PC-9 (cell line): ENCODE data around the gene MYH11. TPM values are rescaled to one million over a fixed set of nuclear protein-coding genes. Genes with fewer than 3 reads are reported as not detected.
A peak's percentile ranks its signal among the peaks of the same experiment; 100 is the strongest.

Experiments
- BruUV-seq: library from RNA; stranded (reverse); fragments of 400-500 nt; replicated peaks from 2 replicates; lab custom pipeline; 2021; lab: Mats Ljungman, UMichigan
- CTCF ChIA-PET: fragments of 300-600 bp; sonication (Branson Sonifier 250); formaldehyde crosslinking; loops from one replicate; lab custom pipeline; 2022; ENCODE audit warnings: antibody characterized with exemption; lab: Charles Lee
- POLR2A ChIA-PET: fragments of 300-600 bp; sonication (Branson Sonifier 250); formaldehyde crosslinking; loops from one replicate; lab custom pipeline; 2022; ENCODE audit warnings: antibody characterized with exemption; ENCODE audit not compliant: unreplicated experiment; lab: Charles Lee
- DNase-seq, 2 experiments: peaks; one replicate each; pipeline versions ENCODE4 v3.0.0 to v3.0.0-alpha.2; 2015 to 2022; ENCODE audit warnings: mixed read lengths in 1 of 2
- H2AFZ ChIP-seq: fragments of 200-600 bp; sonication (generic); 2 replicates; pipeline ENCODE4 v1.8.1; 2017; ENCODE audit warnings: antibody characterized with exemption
- H3F3A ChIP-seq: fragments of 200-600 bp; sonication (generic); 2 replicates; pipeline ENCODE4 v1.8.1; 2017; ENCODE audit warnings: antibody characterized with exemption, mild to moderate bottlenecking, low read depth; ENCODE audit not compliant: insufficient read depth
- H3K27ac ChIP-seq: fragments of 200-600 bp; sonication (generic); 2 replicates; pipeline ENCODE4 v1.6.1; 2016; ENCODE audit warnings: mixed run types
- H3K27me3 ChIP-seq: fragments of 200-600 bp; sonication (generic); 2 replicates; pipeline ENCODE4 v1.6.1; 2016; ENCODE audit warnings: low read depth, mixed run types; ENCODE audit not compliant: insufficient read depth
- H3K36me3 ChIP-seq: fragments of 200-600 bp; sonication (generic); 2 replicates; pipeline ENCODE4 v1.6.1; 2016; ENCODE audit warnings: low read depth, mixed run types
- H3K4me1 ChIP-seq: fragments of 200-600 bp; sonication (generic); replicated peaks from 2 replicates; pipeline ENCODE4 v1.6.1; 2016; ENCODE audit warnings: mixed run types; ENCODE audit not compliant: insufficient read depth
- H3K4me2 ChIP-seq: fragments of 200-600 bp; sonication (generic); 2 replicates; pipeline ENCODE4 v1.6.1; 2017; ENCODE audit warnings: mixed run types
- H3K4me3 ChIP-seq: fragments of 200-600 bp; sonication (generic); 2 replicates; pipeline ENCODE4 v1.6.1; 2016; ENCODE audit warnings: mixed run types
- H3K79me2 ChIP-seq: fragments of 200-600 bp; sonication (generic); 2 replicates; pipeline ENCODE4 v1.6.1; 2017; ENCODE audit warnings: low read depth, mixed run types
- H3K9me2 ChIP-seq: fragments of 200-600 bp; sonication (generic); 2 replicates; pipeline ENCODE4 v1.8.1; 2017; ENCODE audit warnings: mild to moderate bottlenecking; ENCODE audit not compliant: insufficient read depth
- H3K9me3 ChIP-seq: fragments of 200-600 bp; sonication (generic); 2 replicates; pipeline ENCODE4 v1.8.1; 2016; ENCODE audit warnings: low read depth; ENCODE audit not compliant: insufficient read depth
- H4K20me1 ChIP-seq: fragments of 200-600 bp; sonication (generic); 2 replicates; pipeline ENCODE4 v1.8.1; 2017; ENCODE audit not compliant: insufficient read depth
- CTCF ChIP-seq: fragments of 200-600 bp; sonication (generic); conservative IDR thresholded peaks from 2 replicates; pipeline ENCODE4 v1.6.1; 2017; ENCODE audit warnings: mixed run types, antibody characterized with exemption, mild to moderate bottlenecking, moderate library complexity
- EZH2 ChIP-seq: fragments of 200-600 bp; sonication (generic); IDR thresholded peaks from 2 replicates; pipeline ENCODE4 v1.8.0; 2017; ENCODE audit warnings: antibody characterized with exemption, low read depth
- intact Hi-C: fragments of 100-400 bp; cut with micrococcal nuclease; formaldehyde crosslinking; loops from one replicate; pipeline ENCODE4 v1.10.0; 2022; ENCODE audit not compliant: unreplicated experiment
- total RNA-seq: library from RNA; stranded (reverse); gene quantifications from 2 replicates; pipeline ENCODE4 v1.2.3, GENCODE V29; 2021

MYH11 gene
- total RNA-seq, 1 experiment from 2014 or later, result 0.11 TPM

GRCh38 chr16:15861996-15862395 is 5.2 kb upstream of the MYH11 start:
- Histone ChIP-seq H3F3A (peaks cover 18% of the 10 kb centered on the region), H3K4me1 (no peaks in the 10 kb centered on the region), H3K27me3 (no peaks in the 10 kb centered on the region), H3K36me3 (no peaks in the 10 kb centered on the region; the same call in 1 of the 2 replicates), H2AFZ (no peak overlapping the region), H3K27ac (no peak overlapping the region), H3K9me3 (no peaks in the 10 kb centered on the region), H3K4me3 (no peak overlapping the region), H3K79me2 (no peaks in the 10 kb centered on the region), H3K4me2 (no peak overlapping the region), H3K9me2 (no peaks in the 10 kb centered on the region), H4K20me1 (no peaks in the 10 kb centered on the region)
- ChIA-PET CTCF (no interaction called here), POLR2A (no interaction called here)
- BruUV-seq, result no TSS peak
- TF ChIP-seq CTCF (no peak), EZH2 (no peak)
- DNase-seq, result peak in 1 of 2 experiments; percentile 38
- intact Hi-C loops, result no loop called here

- no peaks in the 10 kb centered on the region for H3K9me3 ChIP-seq
- no peak for TF ChIP-seq EZH2
- TF ChIP-seq CTCF, result no peak
- 0 out of 2 replicates have a peak, but pooled peaks cover 5% of the 10 kb centered on the region for H3F3A ChIP-seq
- no peaks in the 10 kb centered on the region for H4K20me1 ChIP-seq
- H3K4me3 ChIP-seq, result no peak overlapping the region
- intact Hi-C loops, result no loop called here
- DNase-seq, result no peak
- no peaks in the 10 kb centered on the region for H3K9me2 ChIP-seq
- no peak overlapping the region for H3K27ac ChIP-seq
- BruUV-seq, result no TSS peak
- ChIA-PET CTCF (interaction anchor here (0.6 kb wide), 1 partner anchor 92 kb away, joined by 7 read pairs; no protein-coding TSS in a partner anchor), POLR2A (no interaction called here)
- H3K79me2 ChIP-seq, result no peaks in the 10 kb centered on the region
- no peak overlapping the region for H2AFZ ChIP-seq
- no peaks in the 10 kb centered on the region for H3K27me3 ChIP-seq
- H3K4me1 ChIP-seq, result no peaks in the 10 kb centered on the region
- no peaks in the 10 kb centered on the region for H3K36me3 ChIP-seq
- H3K4me2 ChIP-seq, result no peak overlapping the region
These were observed 2.3 kb upstream of the MYH11 start for GRCh38 chr16:15858921-15859668.

- H2AFZ ChIP-seq, result no peak overlapping the region
- no peaks in the 10 kb centered on the region for H3K9me3 ChIP-seq
- H3K4me3 ChIP-seq, result no peak overlapping the region
- H3K27me3 ChIP-seq, result no peaks in the 10 kb centered on the region
- no peaks in the 10 kb centered on the region for H3F3A ChIP-seq
- H3K36me3 ChIP-seq, result no peaks in the 10 kb centered on the region
- H3K4me1 ChIP-seq, result no peaks in the 10 kb centered on the region
- ChIA-PET POLR2A (interaction anchor here (0.6 kb wide), 1 partner anchor 217 kb away, joined by 4 read pairs; no protein-coding TSS in a partner anchor), CTCF (interaction anchor here (0.6 kb wide), 1 partner anchor 235 kb away, joined by 5 read pairs; no protein-coding TSS in a partner anchor)
- no peaks in the 10 kb centered on the region for H4K20me1 ChIP-seq
- TF ChIP-seq EZH2 (no peak), CTCF (no peak)
- no peak overlapping the region for H3K27ac ChIP-seq
- H3K9me2 ChIP-seq, result no peaks in the 10 kb centered on the region
- peak in 1 of 2 experiments; percentile 18 for DNase-seq
- H3K79me2 ChIP-seq, result no peaks in the 10 kb centered on the region
- BruUV-seq, result no TSS peak
- H3K4me2 ChIP-seq, result no peak overlapping the region
- intact Hi-C loops, result no loop called here
These were observed 1.1 kb upstream of the MYH11 start for GRCh38 chr16:15857724-15858560.
